Rectal smooth muscle tissue (tissue), 1 donor: ENCODE data around the gene FAM110A.
"Not testable (repeated sequence)": the region's sequence is repeated elsewhere in the genome, so short reads cannot be mapped to it uniquely, and the experiment has no call there.

Source experiments
- H3K27ac ChIP-seq: one replicate; pipeline ENCODE4 v1.7.0; 2013; ENCODE audit warnings: low read depth, low read length, inconsistent platforms
- H3K27me3 ChIP-seq: one replicate; pipeline ENCODE4 v1.7.0; 2013; ENCODE audit warnings: low read length; ENCODE audit not compliant: control insufficient read depth, insufficient read depth
- H3K36me3 ChIP-seq: one replicate; pipeline ENCODE4 v1.7.0; 2013; ENCODE audit warnings: low read length; ENCODE audit not compliant: control insufficient read depth, insufficient read depth
- H3K4me1 ChIP-seq: one replicate; pipeline ENCODE4 v1.7.0; 2013; ENCODE audit warnings: low read length; ENCODE audit not compliant: control insufficient read depth, insufficient read depth
- H3K4me3 ChIP-seq: one replicate; pipeline ENCODE4 v1.7.0; 2013; ENCODE audit warnings: low read length
- H3K9ac ChIP-seq: one replicate; pipeline ENCODE4 v1.7.0; 2013; ENCODE audit warnings: low read length

The FAM110A gene

GRCh38 chr20:889106-889505 lies 55.6 kb downstream of the FAM110A start:
- no peak overlapping the region for H3K27ac ChIP-seq
- H3K27me3 ChIP-seq = peaks cover 5% of the 10 kb centered on the region
- no peak overlapping the region for H3K9ac ChIP-seq
- no peak overlapping the region for H3K4me3 ChIP-seq
- no peaks in the 10 kb centered on the region for H3K36me3 ChIP-seq
- no peaks in the 10 kb centered on the region for H3K4me1 ChIP-seq

- H3K27ac ChIP-seq = no peak overlapping the region
- H3K4me1 ChIP-seq = no peaks in the 10 kb centered on the region
- H3K4me3 ChIP-seq = no peak overlapping the region
- H3K27me3 ChIP-seq = no peaks in the 10 kb centered on the region
- H3K36me3 ChIP-seq = no peaks in the 10 kb centered on the region
- no peak overlapping the region for H3K9ac ChIP-seq
Measured at GRCh38 chr20:889932-890463, 56.5 kb downstream of the FAM110A start.

GRCh38 chr20:890666-891057 lies 57.1 kb downstream of the FAM110A start:
- H3K27ac ChIP-seq = no peak overlapping the region
- no peaks in the 10 kb centered on the region for H3K4me1 ChIP-seq
- no peak overlapping the region for H3K9ac ChIP-seq
- no peaks in the 10 kb centered on the region for H3K27me3 ChIP-seq
- no peaks in the 10 kb centered on the region for H3K36me3 ChIP-seq
- no peak overlapping the region for H3K4me3 ChIP-seq

GRCh38 chr20:891058-891705 lies 57.7 kb downstream of the FAM110A start:
- Histone ChIP-seq H3K4me3 (no peak overlapping the region), H3K36me3 (no peaks in the 10 kb centered on the region), H3K9ac (no peak overlapping the region), H3K4me1 (no peaks in the 10 kb centered on the region), H3K27me3 (no peaks in the 10 kb centered on the region), H3K27ac (no peak overlapping the region)

- no peak overlapping the region for H3K27ac ChIP-seq
- H3K4me3 ChIP-seq = no peak overlapping the region
- no peak overlapping the region for H3K9ac ChIP-seq
- no peaks in the 10 kb centered on the region for H3K36me3 ChIP-seq
- no peaks in the 10 kb centered on the region for H3K4me1 ChIP-seq
- H3K27me3 ChIP-seq = no peaks in the 10 kb centered on the region
Measured at GRCh38 chr20:891706-892080, 58.2 kb downstream of the FAM110A start.

- not testable (repeated sequence) for H3K4me1 ChIP-seq, H3K4me3 ChIP-seq, H3K36me3 ChIP-seq, H3K9ac ChIP-seq, H3K27me3 ChIP-seq, H3K27ac ChIP-seq
Measured at GRCh38 chr20:892371-892770, 58.9 kb downstream of the FAM110A start.
